H9 (cell line): ENCODE data around the gene RALGAPA2. TPM values are rescaled to one million over a fixed set of nuclear protein-coding genes. Genes with fewer than 3 reads are reported as not detected.
A peak's percentile ranks its signal among the peaks of the same experiment; 100 is the strongest.

ENCODE experiments used
- DNase-seq: peaks from one replicate; pipeline ENCODE4 v3.0.0-alpha.2; 2017
- H2AFZ ChIP-seq: one replicate; pipeline ENCODE4 v1.6.1; 2013; ENCODE audit warnings: mild to moderate bottlenecking, low read length, control low read depth, moderate library complexity
- H2AK5ac ChIP-seq: 2 replicates; pipeline ENCODE4 v1.6.1; 2013; ENCODE audit warnings: low read length, control low read depth, mixed read lengths; ENCODE audit not compliant: insufficient read length
- H2BK120ac ChIP-seq: one replicate; pipeline ENCODE4 v1.6.1; 2013; ENCODE audit warnings: low read depth, mild to moderate bottlenecking, low read length, control low read depth, inconsistent platforms; ENCODE audit not compliant: poor library complexity, severe bottlenecking
- H2BK12ac ChIP-seq: 2 replicates; pipeline ENCODE4 v1.6.1; 2013; ENCODE audit warnings: low read length, control low read depth, mixed read lengths, low read depth; ENCODE audit not compliant: insufficient read length
- H2BK15ac ChIP-seq: 2 replicates; pipeline ENCODE4 v1.6.1; 2013; ENCODE audit warnings: low read depth, low read length, control low read depth
- H2BK20ac ChIP-seq: one replicate; pipeline ENCODE4 v1.6.1; 2013; ENCODE audit warnings: low read depth, mild to moderate bottlenecking, low read length, control low read depth, inconsistent platforms; ENCODE audit not compliant: poor library complexity, severe bottlenecking
- H2BK5ac ChIP-seq: 2 replicates; pipeline ENCODE4 v1.6.1; 2013; ENCODE audit warnings: low read length, control low read depth, mixed read lengths; ENCODE audit not compliant: insufficient read length
- H3K14ac ChIP-seq: 2 replicates; pipeline ENCODE4 v1.6.1; 2013; ENCODE audit warnings: low read length, control low read depth; ENCODE audit not compliant: insufficient read depth
- H3K18ac ChIP-seq: 2 replicates; pipeline ENCODE4 v1.6.1; 2013; ENCODE audit warnings: low read depth, mild to moderate bottlenecking, mixed read lengths, low read length, control low read depth; ENCODE audit not compliant: insufficient read length
- H3K23ac ChIP-seq: 2 replicates; pipeline ENCODE4 v1.6.1; 2013; ENCODE audit warnings: low read length, control low read depth, mixed read lengths, low read depth; ENCODE audit not compliant: insufficient read length
- H3K23me2 ChIP-seq: 2 replicates; pipeline ENCODE4 v1.6.1; 2013; ENCODE audit warnings: low read depth, mild to moderate bottlenecking, mixed read lengths, low read length, control low read depth; ENCODE audit not compliant: insufficient read length, poor library complexity, severe bottlenecking
- H3K27ac ChIP-seq: 2 replicates; pipeline ENCODE4 v1.5.1; 2013; ENCODE audit warnings: low read length, control low read depth, mixed read lengths, low read depth; ENCODE audit not compliant: insufficient read length
- H3K27me3 ChIP-seq: 2 replicates; pipeline ENCODE4 v1.6.1; 2013; ENCODE audit warnings: low read length, control low read depth, inconsistent platforms; ENCODE audit not compliant: insufficient read depth
- H3K4ac ChIP-seq: 2 replicates; pipeline ENCODE4 v1.6.1; 2013; ENCODE audit warnings: low read depth, mild to moderate bottlenecking, control low read depth, inconsistent platforms, low read length, moderate library complexity
- H3K4me1 ChIP-seq: 2 replicates; pipeline ENCODE4 v1.6.1; 2013; ENCODE audit warnings: low read length, control low read depth, inconsistent platforms; ENCODE audit not compliant: insufficient read depth
- H3K4me2 ChIP-seq: 2 replicates; pipeline ENCODE4 v1.6.1; 2013; ENCODE audit warnings: low read length, control low read depth, mixed read lengths; ENCODE audit not compliant: insufficient read length, insufficient read depth
- H3K56ac ChIP-seq: 2 replicates; pipeline ENCODE4 v1.6.1; 2013; ENCODE audit warnings: low read depth, mild to moderate bottlenecking, mixed read lengths, low read length, control low read depth; ENCODE audit not compliant: insufficient read length
- H3K79me1 ChIP-seq: 2 replicates; pipeline ENCODE4 v1.6.1; 2013; ENCODE audit warnings: low read depth, mild to moderate bottlenecking, moderate library complexity, low read length, control low read depth, inconsistent platforms; ENCODE audit not compliant: insufficient read depth, poor library complexity, severe bottlenecking
- H3K79me2 ChIP-seq: 2 replicates; pipeline ENCODE4 v1.6.1; 2013; ENCODE audit warnings: low read length, control low read depth, inconsistent platforms; ENCODE audit not compliant: insufficient read depth
- H3K9ac ChIP-seq: 2 replicates; pipeline ENCODE4 v1.6.1; 2013; ENCODE audit warnings: low read length, control low read depth, mixed read lengths; ENCODE audit not compliant: insufficient read length; ENCODE audit errors: extremely low read depth
- H3K9me3 ChIP-seq: one replicate; pipeline ENCODE4 v1.6.1; 2013; ENCODE audit warnings: low read depth, low read length, inconsistent platforms; ENCODE audit not compliant: control insufficient read depth
- H3T11ph ChIP-seq: one replicate; pipeline ENCODE4 v1.6.1; 2013; ENCODE audit warnings: mild to moderate bottlenecking, low read length, control low read depth, inconsistent platforms
- H4K20me1 ChIP-seq: one replicate; pipeline ENCODE4 v1.6.1; 2013; ENCODE audit not compliant: control insufficient read depth, insufficient read length, insufficient read depth
- H4K5ac ChIP-seq: 2 replicates; pipeline ENCODE4 v1.6.1; 2013; ENCODE audit warnings: low read depth, mild to moderate bottlenecking, mixed read lengths, low read length, control low read depth; ENCODE audit not compliant: insufficient read length
- H4K8ac ChIP-seq: replicated peaks from 2 replicates; pipeline ENCODE4 v1.6.1; 2013; ENCODE audit warnings: low read length, control low read depth, mixed read lengths, low read depth; ENCODE audit not compliant: insufficient read length
- H4K91ac ChIP-seq: 2 replicates; pipeline ENCODE4 v1.6.1; 2013; ENCODE audit warnings: low read depth, mild to moderate bottlenecking, moderate library complexity, mixed read lengths, low read length, control low read depth; ENCODE audit not compliant: insufficient read length
- H3K27ac Mint-ChIP-seq, 3 experiments: 2 replicates in 2 of 3; 3 replicates in 1 of 3; pipeline ENCODE4 v1.8.0; 2020 to 2021; ENCODE audit warnings: mixed read lengths in 3 of 3, mild to moderate bottlenecking in 1 of 3, moderate library complexity in 1 of 3
- H3K27me3 Mint-ChIP-seq: 2 replicates; pipeline ENCODE4 v1.8.0; 2021; ENCODE audit warnings: low read depth, mild to moderate bottlenecking, moderate library complexity, mixed read lengths
- H3K36me3 Mint-ChIP-seq, 3 experiments: 2 replicates in 2 of 3; 3 replicates in 1 of 3; pipeline ENCODE4 v1.8.0; 2020 to 2021; ENCODE audit warnings: low read depth in 3 of 3, mixed read lengths in 3 of 3; ENCODE audit not compliant: insufficient read depth in 1 of 3
- H3K4me1 Mint-ChIP-seq, 2 experiments: 2 replicates each; pipeline ENCODE4 v1.8.0; 2020; ENCODE audit warnings: mixed read lengths in 2 of 2
- H3K4me3 Mint-ChIP-seq, 2 experiments: 2 replicates in 1 of 2; 3 replicates in 1 of 2; pipeline ENCODE4 v1.8.0; 2020 to 2021; ENCODE audit warnings: mild to moderate bottlenecking in 2 of 2, mixed read lengths in 2 of 2, moderate library complexity in 1 of 2
- H3K9me3 Mint-ChIP-seq, 2 experiments: 2 replicates in 1 of 2; 3 replicates in 1 of 2; pipeline ENCODE4 v1.8.0; 2020; ENCODE audit warnings: mild to moderate bottlenecking in 2 of 2, mixed read lengths in 2 of 2, moderate library complexity in 1 of 2
- CTCF ChIP-seq: fragments of 200-600 bp; sonication (generic); conservative IDR thresholded peaks from 3 replicates; pipeline ENCODE4 v1.8.0; 2021; ENCODE audit warnings: antibody characterized with exemption, mild to moderate bottlenecking
- WGBS: extraction: QIAGEN DNeasy Blood & Tissue Kit; methylation state at CpG from one replicate; pipeline ENCODE4 v1.1.7; 2013; ENCODE audit warnings: missing lambda C conversion rate, low lambda C conversion rate, mixed read lengths; ENCODE audit not compliant: insufficient read length; ENCODE audit errors: extremely low coverage; 5-methylcytosine and 5-hydroxymethylcytosine counted together
- total RNA-seq: library from RNA; stranded (reverse); gene quantifications from 2 replicates; pipeline ENCODE4 v1.2.1, GENCODE V29; 2021

The RALGAPA2 gene
- total RNA-seq, 1 experiment from 2014 or later, result 16.6 TPM

DNA sequence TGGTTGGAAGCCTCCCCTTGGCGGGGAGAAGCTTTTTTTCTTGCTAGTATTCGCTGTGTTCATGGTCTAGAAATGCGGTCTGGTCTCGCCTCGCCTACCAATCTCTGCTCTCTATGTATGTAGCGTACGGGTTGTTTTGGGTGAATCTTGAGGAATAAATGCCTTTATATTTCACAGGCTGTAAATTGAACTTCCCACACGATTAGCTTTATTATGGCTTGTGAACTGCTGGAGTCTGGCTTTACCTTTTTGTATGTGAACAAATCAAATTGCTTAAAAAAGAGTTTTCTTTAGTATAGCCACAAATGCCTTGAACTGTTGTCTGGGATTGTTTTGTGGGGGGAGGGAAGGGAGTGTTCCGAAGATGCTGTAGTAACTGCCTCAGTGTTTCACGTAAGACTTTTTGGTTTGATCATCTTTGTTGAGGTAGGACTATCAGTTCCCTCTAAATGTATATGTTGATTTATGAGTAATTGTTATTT is 342.3 kb downstream of the RALGAPA2 start:
- DNase-seq, result no peak
- Mint-ChIP-seq H3K4me1 (peaks cover 52 to 53% of the 10 kb centered on the region in 2 experiments), H3K27ac (no peak overlapping the region), H3K9me3 (peaks cover 0 to 2% of the 10 kb centered on the region in 2 experiments; a peak in 3 of 5 replicates), H3K27me3 (peaks cover 87% of the 10 kb centered on the region), H3K36me3 (no peaks in the 10 kb centered on the region; a peak in 2 of 7 replicates), H3K4me3 (peak overlapping the region; percentile 60 to 80)
- no peak overlapping the region for H2BK12ac ChIP-seq
- H4K5ac ChIP-seq, result no peak overlapping the region
- no peak overlapping the region for H3K56ac ChIP-seq
- no peaks in the 10 kb centered on the region for H3K79me1 ChIP-seq
- H3K18ac ChIP-seq, result no peak overlapping the region
- H2AK5ac ChIP-seq, result no peak overlapping the region
- peaks cover 13% of the 10 kb centered on the region; the same call in 1 of the 2 replicates for H3K4me1 ChIP-seq
- peaks cover 21% of the 10 kb centered on the region for H3K23me2 ChIP-seq
- no peak for TF ChIP-seq CTCF
- no peak overlapping the region for H2AFZ ChIP-seq
- H4K8ac ChIP-seq, result no peak overlapping the region
- H3K14ac ChIP-seq, result no peak overlapping the region
- no peak overlapping the region for H3K23ac ChIP-seq
- no peak overlapping the region for H3T11ph ChIP-seq
- no peak overlapping the region for H3K27ac ChIP-seq
- no peaks in the 10 kb centered on the region for H3K79me2 ChIP-seq
- no peak overlapping the region for H4K91ac ChIP-seq
- no peak overlapping the region for H2BK120ac ChIP-seq
- H4K20me1 ChIP-seq, result no peaks in the 10 kb centered on the region
- H3K9ac ChIP-seq, result no peak overlapping the region
- H2BK15ac ChIP-seq, result no peak overlapping the region
- H3K4me2 ChIP-seq, result peak overlapping the region; percentile 69
- no peaks in the 10 kb centered on the region for H3K9me3 ChIP-seq
- H2BK20ac ChIP-seq, result no peak overlapping the region
- H2BK5ac ChIP-seq, result no peak overlapping the region
- peaks cover 26% of the 10 kb centered on the region; the same call in 1 of the 2 replicates for H3K27me3 ChIP-seq
- H3K4ac ChIP-seq, result no peak overlapping the region
- WGBS, result no CpG with 5 or more reads among the region's 10 CpGs
